CD1c-positive myeloid dendritic cell (primary cell): ENCODE data around the gene ARRDC2.
"Not testable (repeated sequence)": the region's sequence is repeated elsewhere in the genome, so short reads cannot be mapped to it uniquely, and the experiment has no call there.

Experiments
- DNase-seq: peaks from one replicate; pipeline ENCODE4 v3.0.0-alpha.2; 2016; ENCODE audit errors: extremely low spot score

The ARRDC2 gene

GRCh38 chr19:18016209-18016910 is 8.4 kb downstream of the ARRDC2 start:
- DNase-seq = no peak

GRCh38 chr19:18017275-18018083 is 9.5 kb downstream of the ARRDC2 start:
- peak; percentile 25 for DNase-seq

GRCh38 chr19:18020212-18021085 is 12.5 kb downstream of the ARRDC2 start:
- DNase-seq = no peak

GRCh38 chr19:18021121-18021755 is 13.3 kb downstream of the ARRDC2 start:
- peak; percentile 83 for DNase-seq

GRCh38 chr19:18023622-18024251 is 15.8 kb downstream of the ARRDC2 start:
- DNase-seq = peak; percentile 90

GRCh38 chr19:18027151-18027550 is 19.2 kb downstream of the ARRDC2 start:
- DNase-seq = no peak

DNA sequence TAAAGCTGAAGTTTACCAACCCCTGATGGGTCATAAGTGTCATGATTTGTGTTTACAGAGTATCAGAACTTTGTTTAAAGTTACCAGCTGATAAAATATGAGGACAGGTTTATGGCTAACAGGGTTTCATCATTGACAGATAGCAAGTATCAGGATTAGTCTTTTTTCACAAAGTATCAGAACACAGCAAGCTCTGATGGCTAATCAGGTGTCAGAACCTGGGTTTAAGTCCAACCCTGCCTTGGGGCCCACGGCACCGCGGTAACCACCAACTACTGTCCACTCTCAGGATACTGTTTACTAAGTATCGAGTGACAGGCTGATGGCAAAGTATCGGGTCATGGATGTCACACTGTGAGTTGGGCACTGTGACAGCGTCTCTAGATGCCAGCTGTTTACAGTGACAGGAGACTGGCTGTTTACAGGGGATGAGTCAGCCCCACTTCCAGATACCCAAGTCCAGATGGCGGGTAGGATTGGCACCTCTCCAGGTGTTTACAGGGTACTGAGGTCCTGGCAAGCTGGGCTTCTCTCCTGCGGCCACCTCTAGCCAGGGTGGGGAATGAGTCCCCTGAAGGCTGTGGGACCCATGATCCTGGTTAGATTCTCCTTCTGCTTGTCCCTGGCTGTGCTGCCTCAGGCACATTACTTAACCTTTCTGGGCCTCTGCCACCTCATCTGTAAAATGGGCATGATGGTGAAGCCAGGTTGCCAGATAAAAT is 21.8 kb downstream of the ARRDC2 start:
- no peak for DNase-seq

- DNase-seq = peak; percentile 51
Observed at GRCh38 chr19:18031401-18031800, 23.4 kb downstream of the ARRDC2 start.

DNA sequence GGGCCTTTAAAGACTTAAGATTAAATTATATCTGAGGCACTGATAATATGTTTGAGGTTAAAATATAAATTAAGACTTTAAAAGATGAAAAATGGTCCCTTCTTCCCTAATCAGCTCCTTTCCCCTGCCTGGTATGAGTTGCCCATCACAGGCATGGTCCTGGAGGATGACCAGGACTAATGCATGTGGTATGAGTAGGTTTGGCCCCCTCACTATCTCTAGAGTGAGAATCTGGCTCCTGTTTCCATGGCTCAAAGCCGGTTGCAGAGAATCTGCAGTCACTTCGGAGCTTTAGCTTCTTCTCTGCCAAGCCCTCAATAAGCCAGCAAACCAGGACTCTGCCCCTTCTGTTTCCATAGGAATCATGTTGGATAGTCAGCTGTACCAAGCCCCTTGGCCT is 24.1 kb downstream of the ARRDC2 start:
- not testable (repeated sequence) for DNase-seq

GRCh38 chr19:18041054-18041453 is 33.1 kb downstream of the ARRDC2 start:
- no peak for DNase-seq

- no peak for DNase-seq
Observed at GRCh38 chr19:18043676-18044075, 35.7 kb downstream of the ARRDC2 start.

- peak; percentile 93 for DNase-seq
Observed at GRCh38 chr19:18044825-18045304, 36.9 kb downstream of the ARRDC2 start.

- no peak for DNase-seq
Observed at GRCh38 chr19:18045307-18046050, 37.5 kb downstream of the ARRDC2 start.

DNA sequence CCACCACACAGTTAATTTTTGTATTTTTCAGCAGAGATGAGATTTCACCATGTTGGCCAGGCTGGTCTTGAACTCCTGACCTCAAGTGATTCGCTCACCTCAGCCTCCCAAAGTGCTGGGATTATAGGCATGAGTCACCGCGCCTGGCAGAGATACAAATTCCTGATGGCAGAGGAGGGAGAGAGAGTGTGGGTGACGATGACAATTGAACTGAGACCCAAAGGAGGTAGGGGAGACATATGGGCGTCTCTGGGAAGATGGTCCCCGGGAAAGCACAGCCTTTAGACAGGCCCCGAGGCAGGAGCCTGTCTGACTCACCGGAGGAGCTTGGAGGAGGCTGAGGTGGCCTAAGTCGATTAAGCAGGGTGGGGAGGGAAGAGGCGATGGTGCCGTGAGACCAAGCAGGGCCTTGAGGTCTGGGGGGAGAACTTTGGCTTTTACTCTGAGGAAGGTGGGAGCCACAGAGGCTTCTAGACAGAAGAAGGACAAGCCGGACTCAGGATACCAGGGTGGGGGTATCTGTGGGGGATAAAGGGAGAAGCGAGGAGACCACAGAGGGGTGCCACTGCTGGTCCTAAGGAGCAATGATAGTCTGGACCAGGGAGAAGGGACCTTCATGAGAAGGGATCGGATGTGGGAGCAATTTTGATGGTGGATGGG is 38.2 kb downstream of the ARRDC2 start:
- DNase-seq = no peak

DNA sequence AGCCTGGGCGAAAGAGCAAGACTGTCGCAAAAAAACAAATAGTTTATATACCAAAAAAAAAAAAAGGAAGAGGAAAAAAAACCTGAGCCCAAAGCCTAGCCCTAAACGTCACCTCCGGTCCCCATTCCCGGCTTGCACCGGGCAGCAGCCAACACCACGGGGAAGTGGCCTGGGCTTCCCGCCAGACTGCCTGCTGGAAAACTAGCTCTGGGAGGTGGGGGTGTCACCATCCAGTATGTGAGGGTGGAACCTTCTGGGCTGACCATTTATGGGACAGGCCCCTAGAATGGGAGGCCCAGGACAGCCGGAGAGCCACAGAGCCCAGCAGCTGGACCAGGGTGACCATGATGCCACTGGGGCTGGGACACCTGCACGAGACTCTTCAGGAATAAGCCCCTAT is 41.4 kb downstream of the ARRDC2 start:
- no peak for DNase-seq

- no peak for DNase-seq
Observed at GRCh38 chr19:18051887-18052286, 43.9 kb downstream of the ARRDC2 start.

- DNase-seq = no peak
Observed at GRCh38 chr19:18053576-18054219, 45.7 kb downstream of the ARRDC2 start.

GRCh38 chr19:18055967-18056366 is 48.0 kb downstream of the ARRDC2 start:
- DNase-seq = no peak

- DNase-seq = no peak
Observed at GRCh38 chr19:18057557-18057956, 49.6 kb downstream of the ARRDC2 start.
